Liver (tissue), 3 donors: ENCODE data around the gene TRPV4.

ENCODE experiments used
- FOXA1 ChIP-seq: IDR thresholded peaks from 2 replicates; pipeline ENCODE4 v1.6.1; 2016; ENCODE audit warnings: antibody characterized with exemption
- GABPA ChIP-seq, 2 donors: IDR thresholded peaks in 1 of 2; conservative IDR thresholded peaks in 1 of 2; 2 replicates each; pipeline ENCODE4 v1.6.1; 2016; ENCODE audit warnings: antibody characterized with exemption in 2 of 2, mild to moderate bottlenecking in 1 of 2, moderate library complexity in 1 of 2
- JUND ChIP-seq, 2 donors: IDR thresholded peaks; 2 replicates each; pipeline ENCODE4 v1.6.1; 2016; ENCODE audit warnings: antibody characterized with exemption in 2 of 2
- RAD21 ChIP-seq, 2 donors: IDR thresholded peaks; 2 replicates each; pipeline ENCODE4 v1.6.1; 2016; ENCODE audit warnings: antibody characterized with exemption in 2 of 2, mild to moderate bottlenecking in 2 of 2
- SP1 ChIP-seq: IDR thresholded peaks from 2 replicates; pipeline ENCODE4 v1.6.1; 2018; ENCODE audit warnings: antibody characterized with exemption, mild to moderate bottlenecking
- TAF1 ChIP-seq: conservative IDR thresholded peaks from 2 replicates; pipeline ENCODE4 v1.6.1; 2016; ENCODE audit warnings: antibody characterized with exemption, mild to moderate bottlenecking
- YY1 ChIP-seq: IDR thresholded peaks from 2 replicates; pipeline ENCODE4 v1.6.1; 2016; ENCODE audit warnings: antibody characterized with exemption, mild to moderate bottlenecking
- TF ChIP-seq, protein P1 (sequence below): fragments of 150-350 bp; IDR thresholded peaks from 2 replicates; pipeline ENCODE4 v1.5.1; 2017; ENCODE audit warnings: improper control_type of control experiment, low read depth, low read length; ENCODE audit not compliant: missing input control
- TF ChIP-seq, protein P2 (sequence below): IDR thresholded peaks from 2 replicates; pipeline ENCODE4 v1.6.1; 2016; ENCODE audit warnings: antibody characterized with exemption, mild to moderate bottlenecking
- TF ChIP-seq, protein P3 (sequence below): IDR thresholded peaks from 2 replicates; pipeline ENCODE4 v1.6.1; 2016; ENCODE audit warnings: antibody characterized with exemption
- TF ChIP-seq, protein P4 (sequence below): IDR thresholded peaks from 2 replicates; pipeline ENCODE4 v1.6.1; 2016; ENCODE audit warnings: antibody characterized with exemption
- donor health status: healthy.
- donor health status: healthy.

DNA sequence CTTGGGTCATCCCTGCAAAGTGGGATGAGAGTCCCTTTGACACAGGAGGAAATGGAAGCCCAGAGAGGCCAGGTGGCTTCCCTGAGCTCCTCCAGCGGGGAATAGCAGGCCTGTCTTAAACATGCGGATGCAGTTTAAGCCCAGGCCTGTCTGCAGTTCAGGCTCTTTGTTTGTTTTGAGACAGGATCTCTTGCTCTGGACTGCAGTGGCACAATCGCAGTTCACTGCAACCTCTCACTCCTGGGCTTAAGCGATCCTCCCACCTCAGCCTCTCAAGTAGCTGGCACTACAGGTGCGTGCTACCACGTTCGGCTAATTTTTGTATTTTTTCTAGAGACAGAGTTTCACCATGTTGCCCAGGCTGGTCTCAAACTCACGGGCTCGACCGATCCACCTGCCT is 3.5 kb downstream of the TRPV4 start:
- TF ChIP-seq RAD21 (IDR thresholded peaks at IDR 0.05) (no peak), YY1 (no peak), GABPA (IDR thresholded peaks at IDR 0.05 in 1 of 2, conservative IDR thresholded peaks at IDR 0.05 in 1 of 2) (no peak), TAF1 (no peak), FOXA1 (no peak), JUND (IDR thresholded peaks at IDR 0.05) (no peak), SP1 (no peak)
- TF ChIP-seq, protein P1, sequence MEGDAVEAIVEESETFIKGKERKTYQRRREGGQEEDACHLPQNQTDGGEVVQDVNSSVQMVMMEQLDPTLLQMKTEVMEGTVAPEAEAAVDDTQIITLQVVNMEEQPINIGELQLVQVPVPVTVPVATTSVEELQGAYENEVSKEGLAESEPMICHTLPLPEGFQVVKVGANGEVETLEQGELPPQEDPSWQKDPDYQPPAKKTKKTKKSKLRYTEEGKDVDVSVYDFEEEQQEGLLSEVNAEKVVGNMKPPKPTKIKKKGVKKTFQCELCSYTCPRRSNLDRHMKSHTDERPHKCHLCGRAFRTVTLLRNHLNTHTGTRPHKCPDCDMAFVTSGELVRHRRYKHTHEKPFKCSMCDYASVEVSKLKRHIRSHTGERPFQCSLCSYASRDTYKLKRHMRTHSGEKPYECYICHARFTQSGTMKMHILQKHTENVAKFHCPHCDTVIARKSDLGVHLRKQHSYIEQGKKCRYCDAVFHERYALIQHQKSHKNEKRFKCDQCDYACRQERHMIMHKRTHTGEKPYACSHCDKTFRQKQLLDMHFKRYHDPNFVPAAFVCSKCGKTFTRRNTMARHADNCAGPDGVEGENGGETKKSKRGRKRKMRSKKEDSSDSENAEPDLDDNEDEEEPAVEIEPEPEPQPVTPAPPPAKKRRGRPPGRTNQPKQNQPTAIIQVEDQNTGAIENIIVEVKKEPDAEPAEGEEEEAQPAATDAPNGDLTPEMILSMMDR = no peak
- TF ChIP-seq, protein P2, sequence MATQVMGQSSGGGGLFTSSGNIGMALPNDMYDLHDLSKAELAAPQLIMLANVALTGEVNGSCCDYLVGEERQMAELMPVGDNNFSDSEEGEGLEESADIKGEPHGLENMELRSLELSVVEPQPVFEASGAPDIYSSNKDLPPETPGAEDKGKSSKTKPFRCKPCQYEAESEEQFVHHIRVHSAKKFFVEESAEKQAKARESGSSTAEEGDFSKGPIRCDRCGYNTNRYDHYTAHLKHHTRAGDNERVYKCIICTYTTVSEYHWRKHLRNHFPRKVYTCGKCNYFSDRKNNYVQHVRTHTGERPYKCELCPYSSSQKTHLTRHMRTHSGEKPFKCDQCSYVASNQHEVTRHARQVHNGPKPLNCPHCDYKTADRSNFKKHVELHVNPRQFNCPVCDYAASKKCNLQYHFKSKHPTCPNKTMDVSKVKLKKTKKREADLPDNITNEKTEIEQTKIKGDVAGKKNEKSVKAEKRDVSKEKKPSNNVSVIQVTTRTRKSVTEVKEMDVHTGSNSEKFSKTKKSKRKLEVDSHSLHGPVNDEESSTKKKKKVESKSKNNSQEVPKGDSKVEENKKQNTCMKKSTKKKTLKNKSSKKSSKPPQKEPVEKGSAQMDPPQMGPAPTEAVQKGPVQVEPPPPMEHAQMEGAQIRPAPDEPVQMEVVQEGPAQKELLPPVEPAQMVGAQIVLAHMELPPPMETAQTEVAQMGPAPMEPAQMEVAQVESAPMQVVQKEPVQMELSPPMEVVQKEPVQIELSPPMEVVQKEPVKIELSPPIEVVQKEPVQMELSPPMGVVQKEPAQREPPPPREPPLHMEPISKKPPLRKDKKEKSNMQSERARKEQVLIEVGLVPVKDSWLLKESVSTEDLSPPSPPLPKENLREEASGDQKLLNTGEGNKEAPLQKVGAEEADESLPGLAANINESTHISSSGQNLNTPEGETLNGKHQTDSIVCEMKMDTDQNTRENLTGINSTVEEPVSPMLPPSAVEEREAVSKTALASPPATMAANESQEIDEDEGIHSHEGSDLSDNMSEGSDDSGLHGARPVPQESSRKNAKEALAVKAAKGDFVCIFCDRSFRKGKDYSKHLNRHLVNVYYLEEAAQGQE = no peak
- TF ChIP-seq, protein P3, sequence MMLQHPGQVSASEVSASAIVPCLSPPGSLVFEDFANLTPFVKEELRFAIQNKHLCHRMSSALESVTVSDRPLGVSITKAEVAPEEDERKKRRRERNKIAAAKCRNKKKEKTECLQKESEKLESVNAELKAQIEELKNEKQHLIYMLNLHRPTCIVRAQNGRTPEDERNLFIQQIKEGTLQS = no peak
- TF ChIP-seq, protein P4, sequence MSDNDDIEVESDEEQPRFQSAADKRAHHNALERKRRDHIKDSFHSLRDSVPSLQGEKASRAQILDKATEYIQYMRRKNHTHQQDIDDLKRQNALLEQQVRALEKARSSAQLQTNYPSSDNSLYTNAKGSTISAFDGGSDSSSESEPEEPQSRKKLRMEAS = no peak
